ENCODE results near the gene PSMD1. TPM values are rescaled to one million over a fixed set of nuclear protein-coding genes. Genes with fewer than 3 reads are reported as not detected.

Gene PSMD1
- polyA plus RNA-seq, 1 donor = 79.0 TPM

DNA sequence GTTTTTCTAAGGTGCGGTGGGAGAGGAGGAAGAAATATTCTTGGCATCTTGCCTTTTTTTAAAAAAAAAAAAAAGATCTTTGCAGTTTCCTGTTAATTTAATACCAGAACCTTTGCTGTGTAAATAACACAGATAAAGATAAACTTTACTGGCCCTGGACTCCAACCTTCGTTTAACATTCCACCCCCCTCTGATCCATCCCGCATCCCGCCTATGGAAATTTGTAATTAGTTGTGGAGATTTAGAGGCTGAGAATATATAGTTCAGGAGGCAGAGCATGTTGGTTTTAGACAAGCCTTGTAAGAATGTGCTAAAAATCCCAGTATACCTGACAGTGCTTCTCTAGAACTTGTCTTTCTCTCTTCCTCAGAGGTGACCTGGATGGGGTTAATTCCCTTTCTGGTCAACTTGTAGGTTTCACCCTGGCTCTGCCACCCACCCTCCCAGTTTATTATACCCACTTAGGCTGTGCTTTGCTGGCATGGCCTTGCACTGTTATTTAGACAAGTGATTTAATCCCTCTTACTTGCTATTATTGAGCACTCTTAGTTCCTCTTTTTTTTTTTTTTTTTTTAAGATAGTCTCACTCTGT is 22.3 kb upstream of the PSMD1 start:
- no peak for DNase-seq (ENCODE audit: low read depth)

DNA sequence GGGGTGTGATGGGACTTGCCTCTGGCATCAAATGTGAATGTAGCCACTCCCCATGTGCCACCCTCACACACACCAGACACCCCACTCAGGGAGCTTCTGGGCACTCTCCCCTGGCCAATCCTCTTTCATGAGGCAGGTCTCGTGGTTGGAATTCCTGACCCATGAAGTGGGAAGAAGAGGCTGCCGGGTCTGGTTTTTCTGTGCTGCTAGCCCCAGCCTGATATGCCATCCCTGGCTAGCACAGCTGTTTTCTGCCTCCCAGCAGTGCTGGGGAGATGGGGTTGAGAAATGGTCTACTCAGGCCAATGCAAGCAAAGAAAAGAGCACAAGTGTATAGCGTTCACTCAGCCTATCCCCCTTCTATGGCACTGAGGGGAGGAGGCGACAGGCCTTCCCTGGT is 20.5 kb upstream of the PSMD1 start:
- no peak for DNase-seq (ENCODE audit: low read depth)

DNA sequence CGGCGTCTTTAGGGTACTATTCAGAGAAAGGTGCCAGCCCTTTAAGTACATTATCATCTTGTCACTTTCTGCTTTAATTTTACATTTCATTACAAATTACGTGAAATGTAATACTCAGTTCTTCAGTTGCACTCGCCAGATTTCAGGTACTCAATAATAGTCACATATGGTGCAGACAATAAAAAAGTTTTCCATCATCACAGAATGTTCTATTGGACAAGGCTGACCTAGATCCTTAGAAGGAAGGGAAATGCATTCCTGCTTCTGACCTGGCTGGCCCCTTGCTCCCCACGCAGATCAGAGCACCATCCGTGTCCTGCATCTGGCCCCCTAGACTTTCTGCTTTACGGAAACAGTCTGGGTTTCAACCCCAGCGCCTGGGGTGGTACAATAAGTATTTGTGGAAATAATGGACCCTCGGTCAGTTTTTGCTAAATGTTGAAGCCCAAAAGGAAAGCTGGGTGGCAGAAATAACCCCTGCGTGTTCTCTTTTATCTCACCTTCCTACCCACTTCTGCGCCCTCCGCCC is 20.0 kb upstream of the PSMD1 start:
- no peak for DNase-seq (ENCODE audit: low read depth)

DNA sequence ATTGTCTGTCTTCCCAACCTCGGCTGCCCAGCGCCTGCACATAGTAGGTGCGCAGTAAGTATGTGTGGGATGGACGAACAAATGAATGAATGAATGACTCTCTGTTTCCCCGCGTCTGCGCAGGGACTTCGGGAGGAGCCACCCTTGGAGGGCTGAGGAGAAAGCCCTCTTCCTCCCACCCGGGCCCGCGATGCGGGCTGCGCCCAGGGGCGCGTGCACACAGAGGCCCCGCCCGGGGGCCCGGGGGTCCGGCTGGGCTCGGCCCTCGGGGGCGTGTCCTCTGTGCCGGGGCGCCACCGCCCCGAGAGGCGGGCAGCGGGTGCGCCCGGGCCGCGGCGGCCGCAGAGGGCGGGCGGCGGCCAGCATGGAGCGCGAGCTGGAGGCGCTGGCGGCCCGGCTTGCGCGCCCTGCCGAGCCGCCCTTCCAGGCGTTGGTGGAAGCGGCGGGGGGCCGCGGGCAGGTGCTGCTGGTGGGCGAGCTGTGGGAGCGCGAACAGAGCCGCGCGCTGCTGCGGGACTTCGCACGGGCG is 19.4 kb upstream of the PSMD1 start, which contains the start of gene C2orf72:
C2orf72 (plus strand) TSS at position 322 of the 529 bp plus-strand sequence; CDS start at position 365, 43 bp downstream.
- no peak for DNase-seq (ENCODE audit: low read depth)

DNA sequence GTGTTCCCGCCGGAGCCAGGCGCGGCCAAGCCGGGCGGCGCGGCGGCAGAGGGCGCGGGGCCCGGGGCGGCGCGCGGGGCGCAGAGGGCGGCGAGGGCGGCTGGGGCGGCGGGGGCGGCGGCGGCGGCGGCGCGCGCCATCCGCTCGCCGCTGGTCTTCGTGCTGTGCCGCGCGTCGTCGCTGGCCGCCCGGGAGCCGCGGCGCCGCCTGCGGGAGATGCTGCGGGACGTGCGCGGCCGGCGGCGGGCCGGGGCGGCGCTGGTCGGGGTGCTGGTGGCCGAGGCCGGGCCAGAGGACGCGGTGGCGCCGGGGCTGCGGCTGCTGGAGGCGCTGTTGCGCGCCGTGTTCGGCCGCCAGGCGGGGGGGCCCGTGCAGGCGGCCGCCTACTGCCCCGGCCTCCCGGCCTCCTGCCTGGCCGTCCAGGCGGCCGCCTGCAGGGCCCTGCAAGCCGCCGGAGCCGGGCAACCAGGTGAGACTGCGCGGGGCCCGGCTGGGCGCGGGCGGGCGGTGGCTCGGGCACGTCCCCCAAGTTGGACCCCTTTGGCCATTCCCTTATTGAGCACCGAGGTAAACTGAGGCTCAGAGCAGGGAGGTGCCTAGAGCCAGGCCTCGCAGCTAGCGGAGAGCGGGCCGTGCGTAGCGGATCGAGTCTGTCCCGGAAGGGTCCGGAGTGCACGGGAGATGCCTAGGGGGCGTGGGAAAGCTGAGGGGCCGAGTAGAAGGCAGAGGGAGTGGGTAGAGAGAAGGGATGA is 18.8 kb upstream of the PSMD1 start:
- no peak for DNase-seq (ENCODE audit: low read depth)

DNA sequence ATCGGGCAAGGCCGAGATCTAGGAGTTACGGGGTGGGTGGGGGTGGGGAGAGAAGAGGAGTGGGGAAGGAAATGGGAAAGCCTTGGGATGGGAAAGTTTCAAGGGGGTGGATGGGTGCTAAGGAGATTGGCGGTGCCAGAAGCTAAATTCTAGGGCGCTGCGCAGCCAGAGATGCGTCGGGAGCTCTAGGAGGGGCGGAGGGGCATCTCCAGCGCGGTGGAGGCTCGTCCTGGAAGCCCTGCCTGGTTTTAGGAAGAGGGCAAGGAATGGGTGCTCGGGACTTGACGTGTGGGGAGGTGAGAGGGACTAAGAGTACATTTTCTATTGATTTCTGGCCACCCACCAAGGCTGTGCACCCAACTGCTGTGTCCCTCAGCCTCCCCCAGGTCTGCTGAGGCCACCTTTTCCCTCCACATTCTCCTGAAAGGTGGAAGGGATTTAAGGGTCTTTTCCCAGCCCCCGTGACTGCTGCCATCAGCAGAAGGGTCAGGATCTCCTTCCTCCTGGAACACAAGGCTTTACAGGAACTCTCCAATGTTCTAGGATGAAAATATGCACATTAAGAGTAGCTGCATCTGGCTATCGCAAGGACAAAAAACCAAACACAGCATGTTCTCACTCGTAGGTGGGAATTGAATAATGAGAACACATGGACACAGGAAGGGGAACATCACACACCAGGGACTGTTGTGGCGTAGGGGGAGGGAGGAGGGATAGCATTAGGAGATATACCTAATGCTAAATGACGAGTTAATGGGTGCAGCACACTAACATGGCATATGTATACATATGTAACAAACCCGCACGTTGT is 18.0 kb upstream of the PSMD1 start:
- DNase-seq (ENCODE audit: low read depth) = no peak

DNA sequence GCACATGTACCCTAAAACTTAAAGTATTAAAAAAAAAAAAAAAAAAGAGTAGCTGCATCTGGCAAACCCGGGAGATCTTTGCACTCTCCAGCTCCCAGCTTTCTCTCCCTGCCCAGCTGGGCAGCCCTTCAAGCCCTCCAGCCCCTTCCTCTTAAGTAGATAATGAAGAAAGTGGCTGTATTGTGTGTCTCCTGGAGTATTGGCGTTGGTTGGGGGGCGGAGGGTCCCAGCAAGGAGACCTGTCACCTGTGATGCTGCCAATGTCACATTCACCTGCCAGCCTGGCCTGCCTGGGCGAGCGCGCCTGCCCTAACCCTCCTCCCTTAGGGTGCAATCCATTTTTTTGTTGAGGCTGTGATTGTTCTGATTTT is 17.4 kb upstream of the PSMD1 start:
- DNase-seq (ENCODE audit: low read depth) = no peak

DNA sequence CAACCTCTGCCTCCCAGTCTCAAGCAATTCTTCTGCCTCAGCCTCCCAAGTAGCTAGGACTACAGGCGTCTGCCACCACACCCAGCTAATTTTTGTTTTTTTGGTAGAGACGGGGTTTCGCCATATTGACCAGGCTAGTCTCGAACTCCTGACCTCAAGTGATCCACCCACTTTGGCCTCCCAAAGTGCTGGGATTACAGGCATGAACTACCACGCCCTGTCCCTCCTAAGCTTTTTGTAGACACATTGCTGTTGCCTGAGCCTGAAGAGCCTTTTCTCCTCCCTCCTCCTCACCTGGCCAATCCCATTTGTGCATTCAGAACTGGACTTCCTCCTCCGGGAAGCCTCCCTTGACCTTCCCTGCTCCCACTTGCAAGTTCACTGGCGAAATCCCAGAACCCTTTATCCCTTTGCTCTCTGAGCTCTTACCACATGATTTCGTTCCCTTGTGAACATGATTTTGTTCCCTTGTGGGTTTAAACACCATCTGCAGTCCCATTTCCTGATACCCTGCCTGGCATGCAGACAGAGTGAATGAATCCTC is 16.8 kb upstream of the PSMD1 start:
- no peak for DNase-seq (ENCODE audit: low read depth)

DNA sequence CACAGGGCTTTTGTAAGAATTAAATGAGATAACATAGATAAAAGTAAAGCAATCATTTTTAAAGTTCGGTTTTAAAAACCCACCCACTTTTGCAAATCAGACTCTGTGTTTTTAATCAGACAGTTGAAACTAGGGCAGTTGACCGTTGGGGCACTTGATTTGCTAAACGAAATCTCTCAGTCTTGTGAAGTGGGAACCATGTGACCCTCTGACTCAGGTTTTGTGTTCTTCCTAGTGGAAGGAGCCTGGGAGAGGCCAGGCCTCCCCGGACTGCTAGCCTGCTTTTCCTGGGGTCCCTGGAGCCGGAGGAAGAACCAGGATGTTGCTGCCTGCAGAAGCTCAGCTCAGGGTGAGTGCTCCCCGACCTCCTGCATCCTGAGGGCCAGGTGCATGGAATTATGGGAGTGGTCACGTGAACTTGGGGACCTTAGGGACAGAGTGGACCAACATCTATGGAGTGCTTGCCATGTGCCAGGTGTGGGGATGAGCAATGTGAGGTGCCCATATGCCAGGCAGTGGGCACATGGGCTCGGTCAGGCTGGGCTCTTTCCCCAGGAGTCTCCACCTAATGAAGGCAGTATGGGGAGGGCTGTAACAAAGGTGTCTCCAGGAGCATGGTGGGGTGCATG is 15.5 kb upstream of the PSMD1 start:
- DNase-seq (ENCODE audit: low read depth) = no peak

DNA sequence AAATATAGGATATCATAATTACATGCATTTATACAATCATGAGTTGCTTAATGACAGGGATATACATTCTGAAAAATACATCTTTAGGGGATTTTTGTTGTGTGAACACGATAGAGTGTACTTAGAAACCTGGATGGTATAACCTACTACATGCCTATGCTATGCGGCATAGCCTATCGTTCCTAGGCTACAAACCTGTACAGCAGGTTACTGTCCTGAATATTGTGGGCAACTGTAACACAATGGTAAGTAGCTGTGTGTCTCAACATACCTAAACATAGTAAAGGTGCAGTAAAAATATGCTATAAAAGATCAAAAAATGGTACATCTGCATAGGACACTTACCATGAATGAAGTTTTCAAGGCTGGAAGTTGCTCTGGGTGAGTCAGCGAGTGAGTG is 12.9 kb upstream of the PSMD1 start:
- DNase-seq (ENCODE audit: low read depth) = no peak

DNA sequence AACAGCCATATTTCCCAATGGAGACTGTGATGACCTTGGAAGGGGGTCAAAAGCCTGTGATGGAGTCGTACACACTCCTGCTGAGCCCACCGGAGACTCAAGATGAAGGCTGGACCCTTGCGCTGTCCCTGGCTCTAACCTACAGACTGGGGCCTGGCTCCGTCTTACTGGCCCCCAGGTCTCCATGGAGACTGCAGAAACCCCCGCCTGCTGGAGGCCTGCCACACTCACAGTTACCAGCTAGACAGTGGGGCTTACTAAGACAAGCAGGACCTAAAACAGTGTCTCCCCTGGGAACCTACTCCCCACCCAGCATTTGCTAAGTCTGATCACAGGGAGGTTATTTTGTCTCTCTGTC is 9.8 kb upstream of the PSMD1 start:
- no peak for DNase-seq (ENCODE audit: low read depth)

DNA sequence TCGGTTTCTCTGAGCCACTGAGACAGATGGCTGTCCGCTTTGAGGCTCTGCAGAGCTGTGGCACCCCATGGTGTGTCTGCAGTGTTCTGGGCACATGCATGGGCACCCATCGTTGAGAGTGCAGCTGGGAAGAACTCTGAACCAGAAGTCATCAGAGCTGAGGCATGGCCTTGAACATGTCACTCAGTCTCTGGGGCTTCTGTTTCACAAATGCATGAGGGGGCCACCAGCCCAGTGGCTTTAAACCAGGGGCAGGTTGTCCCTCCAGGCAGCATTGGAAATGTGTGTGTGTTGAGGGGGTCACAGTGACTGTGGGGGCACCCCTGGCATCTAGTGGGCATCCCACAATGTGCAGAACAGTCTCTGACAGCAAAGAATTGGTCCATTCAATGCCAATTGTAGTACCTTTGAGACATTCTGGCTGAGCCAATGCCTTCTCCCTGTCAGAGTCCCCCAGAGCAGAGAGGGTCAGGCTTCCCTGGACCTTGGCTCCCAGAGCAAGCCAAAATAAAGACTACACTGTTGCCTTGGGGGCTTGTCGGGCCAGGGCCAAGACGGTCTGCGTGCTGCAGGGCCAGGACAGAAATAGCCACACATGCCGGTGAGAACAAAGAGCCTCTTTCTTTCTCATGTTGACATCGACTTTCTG is 9.3 kb upstream of the PSMD1 start:
- DNase-seq (ENCODE audit: low read depth) = no peak

DNA sequence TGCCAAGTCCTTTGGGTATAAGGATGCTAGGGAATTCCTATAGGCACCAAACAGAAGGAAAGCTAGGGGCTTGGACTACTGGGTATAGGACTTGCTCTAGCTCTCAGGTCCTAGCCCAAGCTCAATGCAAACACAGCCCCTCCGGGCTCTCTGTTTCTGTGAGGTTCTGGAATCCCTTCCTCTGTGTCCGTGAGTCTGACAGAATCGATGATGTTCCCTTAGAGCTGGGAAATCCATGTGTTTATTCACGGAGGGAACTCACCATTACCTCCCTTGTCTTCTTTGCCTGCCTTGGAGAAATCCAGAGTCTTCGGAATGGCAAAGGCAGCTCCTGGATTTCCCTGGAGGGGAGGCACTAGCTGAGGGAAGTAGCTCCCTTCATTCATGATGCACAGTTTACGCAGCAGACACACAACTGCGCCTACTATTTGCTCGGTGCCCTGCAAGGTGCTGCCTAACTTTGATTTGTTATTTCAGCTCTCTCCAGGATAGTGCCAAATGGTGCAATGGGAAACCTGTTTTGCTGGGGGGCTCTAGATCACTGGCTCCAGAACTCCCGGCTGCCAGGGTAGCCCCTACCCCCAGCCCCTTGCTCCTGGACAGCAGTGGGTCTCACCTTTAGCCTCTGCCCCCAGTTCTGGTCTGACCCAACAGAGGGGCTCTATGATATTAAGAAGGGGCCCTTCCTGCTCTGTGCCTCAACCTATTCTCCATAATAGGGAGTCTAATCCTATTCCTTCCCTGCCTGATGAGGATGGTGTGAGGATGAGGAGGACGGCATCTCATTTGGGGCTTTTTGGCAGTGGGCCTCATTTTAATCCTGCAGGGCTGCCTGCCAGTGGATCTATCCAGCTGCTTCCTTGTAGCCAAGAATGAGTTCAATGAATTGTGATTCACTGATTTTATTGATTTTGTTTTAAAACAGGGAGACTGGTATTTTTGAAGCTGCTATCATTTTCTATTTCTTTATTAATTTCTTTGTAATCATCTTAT is 8.4 kb upstream of the PSMD1 start:
- no peak for DNase-seq (ENCODE audit: low read depth)

DNA sequence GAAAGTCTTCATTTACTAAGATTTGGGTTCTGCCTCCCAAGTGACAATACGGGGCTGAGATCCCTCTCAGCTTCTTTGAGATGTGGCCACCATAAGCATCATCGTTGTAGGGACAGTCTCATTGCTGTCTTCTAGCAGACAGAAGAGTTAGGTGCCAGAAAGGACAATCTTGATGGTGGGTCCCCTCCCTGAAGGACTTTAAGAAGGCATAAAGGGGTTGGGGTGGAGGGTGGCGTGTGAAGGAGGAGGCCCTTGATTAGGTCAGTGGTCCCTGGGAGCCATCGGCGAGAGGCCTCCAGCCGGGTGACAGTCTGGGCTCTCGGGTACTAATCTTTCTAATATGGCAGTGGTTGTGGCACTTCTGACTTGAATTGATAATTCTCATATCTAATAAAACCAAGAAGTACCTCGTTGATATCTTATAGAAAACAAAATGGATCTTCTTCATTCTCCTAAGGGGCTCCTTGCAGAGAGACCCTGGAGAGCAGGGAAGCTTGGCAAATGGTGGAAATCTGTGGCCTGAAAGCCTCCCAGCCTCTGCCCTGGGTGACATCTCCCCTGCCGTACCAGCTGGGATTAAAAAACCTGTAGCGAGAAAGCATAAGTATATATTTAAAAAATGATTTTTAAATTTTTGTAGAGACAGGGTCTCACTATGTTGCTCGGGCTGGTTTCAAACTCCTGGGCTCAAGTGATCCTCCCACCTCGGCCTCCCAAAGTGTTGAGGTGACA is 7.2 kb upstream of the PSMD1 start:
- no peak for DNase-seq (ENCODE audit: low read depth)

DNA sequence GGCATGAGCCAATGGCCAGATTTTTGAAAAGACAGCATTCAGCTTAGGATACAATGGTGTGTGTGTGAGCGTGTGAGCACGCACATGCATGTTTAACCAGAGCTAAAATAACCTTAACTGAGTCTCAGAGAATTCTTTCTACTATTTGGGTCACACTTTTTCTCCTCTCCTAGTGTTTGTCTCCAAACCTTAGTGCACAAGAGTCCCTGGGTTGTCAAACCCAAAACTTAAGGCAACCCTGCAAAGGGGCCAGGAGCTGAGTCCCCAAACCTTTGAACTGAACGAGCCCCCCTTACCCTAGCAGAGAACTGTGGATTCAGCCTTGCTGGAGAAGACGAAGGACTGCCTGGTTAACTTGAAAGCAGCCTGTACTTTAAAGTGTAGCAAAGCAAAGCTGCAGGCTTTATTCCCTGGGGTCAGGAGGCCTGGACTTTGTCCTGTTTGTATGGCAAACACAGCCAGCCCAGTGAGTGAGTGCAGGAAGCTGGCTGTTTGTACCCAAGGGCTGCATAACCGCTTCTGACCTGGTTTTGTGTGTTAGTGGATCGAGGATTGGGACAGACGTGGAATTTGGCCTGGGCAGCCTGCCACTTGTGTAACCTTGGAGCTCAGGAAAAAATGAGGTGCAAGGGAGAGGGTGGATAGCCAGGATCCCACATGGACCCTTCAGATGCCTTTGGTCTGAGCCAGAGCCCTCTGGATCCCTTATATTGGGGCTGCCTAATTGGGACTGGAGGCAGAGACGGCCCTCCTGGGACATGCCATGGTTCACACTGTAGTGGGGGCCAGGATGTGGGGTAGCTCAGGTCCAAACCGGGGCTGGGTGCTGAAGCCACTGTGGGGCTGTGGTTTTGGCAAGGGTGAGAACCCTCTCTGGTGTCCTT is 6.4 kb upstream of the PSMD1 start:
- no peak for DNase-seq (ENCODE audit: low read depth)

DNA sequence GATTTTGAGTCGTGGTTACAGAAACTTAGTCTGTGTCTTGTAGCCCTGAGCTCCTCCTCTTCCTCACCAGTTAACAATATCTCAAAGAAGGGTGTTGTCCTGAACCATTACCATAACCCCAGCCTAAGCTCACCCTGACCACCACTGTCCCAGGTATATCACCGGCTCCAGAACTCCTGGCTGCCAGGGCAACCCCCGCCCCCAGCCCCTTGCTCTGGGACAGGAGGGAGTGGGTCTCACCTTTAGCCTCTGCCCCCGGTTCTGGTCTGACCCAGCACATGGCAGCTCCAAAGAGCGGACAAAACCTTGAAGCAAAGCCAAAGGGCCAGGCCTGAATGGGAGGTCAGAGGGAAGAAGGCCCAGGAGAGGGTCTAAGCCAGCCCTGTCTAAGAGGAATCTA is 5.6 kb upstream of the PSMD1 start:
- DNase-seq (ENCODE audit: low read depth) = no peak

DNA sequence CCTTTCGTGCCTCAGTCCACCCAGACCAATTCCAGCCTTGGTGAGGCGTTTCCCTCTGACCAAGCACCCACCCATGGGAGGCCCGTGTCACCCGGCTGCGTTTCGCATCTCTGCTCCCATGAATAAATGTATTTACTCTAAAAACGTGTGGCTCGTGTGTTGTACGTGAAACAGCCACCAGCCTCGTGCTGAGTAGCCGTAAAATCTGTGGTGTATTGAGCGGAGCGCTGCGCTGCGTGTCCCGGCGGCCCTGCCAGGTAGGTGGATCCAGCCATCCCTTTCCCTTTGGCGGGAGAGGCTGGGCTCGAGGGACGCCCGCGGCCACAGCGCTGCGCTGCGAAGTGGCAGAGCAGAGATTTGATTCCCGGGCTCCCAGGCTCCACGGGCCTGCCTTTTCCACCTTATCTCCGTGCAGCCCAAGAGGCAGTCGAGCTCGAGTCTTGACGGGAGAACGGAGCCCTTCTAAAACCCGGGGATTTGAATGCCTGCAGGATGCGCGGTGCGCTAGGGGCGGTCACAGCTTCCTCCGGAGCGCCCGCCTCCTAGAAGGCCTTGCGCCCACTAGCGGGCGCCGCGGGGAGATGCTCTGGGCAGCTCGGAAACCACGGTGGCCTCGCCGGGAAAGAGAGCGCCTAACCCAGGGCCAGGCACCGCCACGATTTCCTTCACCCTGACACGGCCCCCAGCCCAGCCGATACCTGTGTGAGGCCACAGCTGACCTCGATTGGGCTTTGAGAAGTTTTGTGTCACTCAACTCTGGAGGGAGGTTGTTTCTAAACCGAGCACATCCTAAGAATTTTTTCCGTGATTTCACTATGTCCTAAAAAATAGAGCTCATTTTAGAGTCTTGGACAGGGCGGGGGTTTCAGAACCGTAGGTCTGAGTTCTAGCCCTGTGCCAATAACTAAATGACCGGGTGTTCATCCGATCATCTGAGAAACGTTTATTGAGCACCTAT is 3.9 kb upstream of the PSMD1 start:
- DNase-seq (ENCODE audit: low read depth) = peak; percentile 44

Measured in forelimb muscle (tissue), 1 donor.